HepG2 (cell line): Measurements from ENCODE around the gene LARP1. TPM values are rescaled to one million over a fixed set of nuclear protein-coding genes. Genes with fewer than 3 reads are reported as not detected.

ENCODE experiments used
- BCL6 ChIP-seq: IDR thresholded peaks from 2 replicates; pipeline ENCODE4 v1.6.1; 2016; ENCODE audit warnings: missing genetic modification reagents, missing compliant biosample characterization
- CSRNP2 ChIP-seq: sonication (generic); formaldehyde crosslinking; conservative IDR thresholded peaks from 2 replicates; pipeline ENCODE4 v1.8.0; 2022; ENCODE audit warnings: low read depth, missing genetic modification reagents
- EP300 ChIP-seq, 3 experiments: sonication (generic) in 1 of 3; formaldehyde crosslinking in 1 of 3; IDR thresholded peaks; 2 replicates each; pipeline versions ENCODE4 v1.5.1 to v1.6.1; 2011 to 2020; ENCODE audit warnings: low read depth in 2 of 3, low read length in 2 of 3, borderline replicate concordance in 1 of 3, improper control_type of control experiment in 1 of 3, mild to moderate bottlenecking in 1 of 3, missing genetic modification reagents in 1 of 3, moderate library complexity in 1 of 3
- FLYWCH1 ChIP-seq: sonication (generic); formaldehyde crosslinking; IDR thresholded peaks from 2 replicates; pipeline ENCODE4 v1.8.1; 2023; ENCODE audit warnings: mild to moderate bottlenecking, missing genetic modification reagents
- HDAC6 ChIP-seq: fragments of 200-600 bp; sonication (generic); IDR thresholded peaks from 2 replicates; pipeline ENCODE4 v1.7.0; 2017; ENCODE audit warnings: mild to moderate bottlenecking, antibody characterized with exemption, low read length, low read depth
- HINFP ChIP-seq: sonication (generic); formaldehyde crosslinking; IDR thresholded peaks from 2 replicates; pipeline ENCODE4 v1.4.0; 2020; ENCODE audit warnings: low read depth, mild to moderate bottlenecking, missing genetic modification reagents
- KDM5A ChIP-seq: fragments of 200-600 bp; sonication (generic); IDR thresholded peaks from 2 replicates; pipeline ENCODE4 v1.7.0; 2018; ENCODE audit warnings: antibody characterized with exemption, mild to moderate bottlenecking, low read length, borderline replicate concordance
- NFIB ChIP-seq: sonication (generic); formaldehyde crosslinking; IDR thresholded peaks from 2 replicates; pipeline ENCODE4 v1.9.0; 2021; ENCODE audit warnings: missing genetic modification reagents, mild to moderate bottlenecking, borderline replicate concordance
- SALL2 ChIP-seq: sonication (generic); formaldehyde crosslinking; IDR thresholded peaks from 2 replicates; pipeline ENCODE4 v1.8.1; 2023; ENCODE audit warnings: mild to moderate bottlenecking, missing genetic modification reagents, inconsistent platforms
- SP2 ChIP-seq: sonication (generic); formaldehyde crosslinking; IDR thresholded peaks from 2 replicates; pipeline ENCODE4 v1.5.1; 2020; ENCODE audit warnings: mild to moderate bottlenecking, missing genetic modification reagents
- SYNCRIP ChIP-seq: fragments of 200-400 bp; formaldehyde crosslinking; IDR thresholded peaks from 2 replicates; pipeline ENCODE4 v1.6.1; 2018; ENCODE audit warnings: mild to moderate bottlenecking, low read depth, low read length; ENCODE audit not compliant: insufficient read depth
- ZBTB43 ChIP-seq: sonication (generic); formaldehyde crosslinking; conservative IDR thresholded peaks from 2 replicates; pipeline ENCODE4 v1.4.0; 2020; ENCODE audit warnings: missing genetic modification reagents
- ZNF101 ChIP-seq: sonication (generic); formaldehyde crosslinking; IDR thresholded peaks from 2 replicates; pipeline ENCODE4 v1.4.0; 2020; ENCODE audit warnings: mild to moderate bottlenecking, low read depth, missing genetic modification reagents, borderline replicate concordance
- ZNF256 ChIP-seq: sonication (generic); formaldehyde crosslinking; conservative IDR thresholded peaks from 2 replicates; pipeline ENCODE4 v1.4.0; 2020; ENCODE audit warnings: missing genetic modification reagents
- ZNF367 ChIP-seq: sonication (generic); formaldehyde crosslinking; IDR thresholded peaks from 2 replicates; pipeline ENCODE4 v1.4.0; 2020; ENCODE audit warnings: missing genetic modification reagents, borderline replicate concordance
- ZNF460 ChIP-seq: sonication (generic); formaldehyde crosslinking; IDR thresholded peaks from 2 replicates; pipeline ENCODE4 v1.5.1; 2020; ENCODE audit warnings: missing genetic modification reagents, mild to moderate bottlenecking, borderline replicate concordance
- ZNF614 ChIP-seq: IDR thresholded peaks from 2 replicates; pipeline ENCODE4 v1.6.1; 2018; ENCODE audit warnings: missing biosample characterization, missing genetic modification reagents, inconsistent platforms, borderline replicate concordance
- ZNF788 ChIP-seq: sonication (generic); formaldehyde crosslinking; IDR thresholded peaks from 2 replicates; pipeline ENCODE4 v1.5.0; 2020; ENCODE audit warnings: mild to moderate bottlenecking, missing genetic modification reagents, borderline replicate concordance
- polyA plus RNA-seq, 8 experiments: library from polyadenylated mRNA; depleted of rRNA in 3 of 8; stranded (reverse) in 7 of 8; unstranded in 1 of 8; fragments of >200 nt; fragmentation: Illumina TruSeq in 4 of 8; extraction: Trizol in 4 of 8; gene quantifications; 2 replicates each; pipeline versions ENCODE4 v1.2.1 to v1.2.3, GENCODE V29; 2011 to 2016; ENCODE audit warnings: low read depth in 4 of 8, missing spikeins in 1 of 8, mixed read lengths in 1 of 8; ENCODE audit not compliant: insufficient read depth in 1 of 8
- total RNA-seq, 5 experiments: library from RNA; depleted of rRNA; stranded (reverse); fragments of >200 nt; fragmentation: Illumina TruSeq; extraction: Trizol; gene quantifications; 2 replicates each; pipeline ENCODE4 v1.2.3, GENCODE V29; 2016; ENCODE audit warnings: low read depth in 1 of 5
- TF ChIP-seq, protein P1 (sequence below): sonication (generic); formaldehyde crosslinking; IDR thresholded peaks from 2 replicates; pipeline ENCODE4 v1.5.0; 2020; ENCODE audit warnings: missing genetic modification reagents
- TF ChIP-seq, protein P2 (sequence below): sonication (generic); formaldehyde crosslinking; conservative IDR thresholded peaks from 2 replicates; pipeline ENCODE4 v1.8.0; 2022; ENCODE audit warnings: mild to moderate bottlenecking, moderate library complexity, missing genetic modification reagents

The LARP1 gene
- total and polyA plus RNA-seq, 2 of the 13 experiments (the other 11 are each of a cell fraction or from before 2014, with no cell fraction given) = 45.2 to 61.4 TPM

DNA sequence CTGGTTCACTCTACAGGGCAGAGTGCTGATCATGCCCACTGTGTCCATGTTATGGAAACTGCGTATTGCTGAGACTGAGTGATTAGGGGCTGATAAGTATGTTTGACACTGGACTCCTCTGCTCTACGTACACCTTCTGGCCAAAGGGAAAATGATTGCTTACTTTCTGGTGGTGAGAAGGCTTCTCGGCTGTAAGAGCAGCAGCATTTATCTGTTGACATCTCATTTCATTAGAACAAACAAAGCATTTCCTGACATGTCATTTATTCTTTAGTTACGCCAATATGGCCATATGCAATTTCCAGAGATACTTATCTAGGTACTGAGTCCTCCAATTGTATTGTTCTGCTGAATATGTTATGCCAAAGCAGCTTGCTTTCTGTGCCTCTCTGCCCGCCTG, 89.6 kb downstream of the LARP1 start (continued):
- TF ChIP-seq EP300 (IDR thresholded peaks at IDR 0.05; ENCODE audit: low read depth in 2 of 2, low read length in 2 of 2) = peak in 1 of 2 experiments; percentile 46; a peak in 2 of 4 replicates
- peak; percentile 61; the same call in 1 of the 2 replicates for TF ChIP-seq EP300 (CRISPR knock-in tag; IDR thresholded peaks at IDR 0.05; ENCODE audit: borderline replicate concordance)
- 0 out of 2 replicates have a peak, but pooled peaks have one; percentile 29 for TF ChIP-seq ZNF614
- no peak for TF ChIP-seq CSRNP2 (CRISPR knock-in tag)
- no peak for TF ChIP-seq SALL2
- TF ChIP-seq KDM5A = no peak
- peak; percentile 62 for TF ChIP-seq BCL6 (CRISPR knock-in tag)
- TF ChIP-seq HDAC6 = no peak
- no peak for TF ChIP-seq ZNF101 (CRISPR knock-in tag)
- no peak for TF ChIP-seq HINFP (CRISPR knock-in tag)
- TF ChIP-seq SYNCRIP = no peak
- no peak for TF ChIP-seq SP2 (CRISPR knock-in tag)
- no peak for TF ChIP-seq ZNF788 (CRISPR knock-in tag)
- TF ChIP-seq ZNF460 = no peak
- no peak for TF ChIP-seq ZNF256 (CRISPR knock-in tag)
- TF ChIP-seq NFIB = no peak
- TF ChIP-seq FLYWCH1 (CRISPR knock-in tag) = no peak
- TF ChIP-seq, protein P1, sequence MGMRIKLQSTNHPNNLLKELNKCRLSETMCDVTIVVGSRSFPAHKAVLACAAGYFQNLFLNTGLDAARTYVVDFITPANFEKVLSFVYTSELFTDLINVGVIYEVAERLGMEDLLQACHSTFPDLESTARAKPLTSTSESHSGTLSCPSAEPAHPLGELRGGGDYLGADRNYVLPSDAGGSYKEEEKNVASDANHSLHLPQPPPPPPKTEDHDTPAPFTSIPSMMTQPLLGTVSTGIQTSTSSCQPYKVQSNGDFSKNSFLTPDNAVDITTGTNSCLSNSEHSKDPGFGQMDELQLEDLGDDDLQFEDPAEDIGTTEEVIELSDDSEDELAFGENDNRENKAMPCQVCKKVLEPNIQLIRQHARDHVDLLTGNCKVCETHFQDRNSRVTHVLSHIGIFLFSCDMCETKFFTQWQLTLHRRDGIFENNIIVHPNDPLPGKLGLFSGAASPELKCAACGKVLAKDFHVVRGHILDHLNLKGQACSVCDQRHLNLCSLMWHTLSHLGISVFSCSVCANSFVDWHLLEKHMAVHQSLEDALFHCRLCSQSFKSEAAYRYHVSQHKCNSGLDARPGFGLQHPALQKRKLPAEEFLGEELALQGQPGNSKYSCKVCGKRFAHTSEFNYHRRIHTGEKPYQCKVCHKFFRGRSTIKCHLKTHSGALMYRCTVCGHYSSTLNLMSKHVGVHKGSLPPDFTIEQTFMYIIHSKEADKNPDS (CRISPR knock-in tag) = no peak
- TF ChIP-seq, protein P2, sequence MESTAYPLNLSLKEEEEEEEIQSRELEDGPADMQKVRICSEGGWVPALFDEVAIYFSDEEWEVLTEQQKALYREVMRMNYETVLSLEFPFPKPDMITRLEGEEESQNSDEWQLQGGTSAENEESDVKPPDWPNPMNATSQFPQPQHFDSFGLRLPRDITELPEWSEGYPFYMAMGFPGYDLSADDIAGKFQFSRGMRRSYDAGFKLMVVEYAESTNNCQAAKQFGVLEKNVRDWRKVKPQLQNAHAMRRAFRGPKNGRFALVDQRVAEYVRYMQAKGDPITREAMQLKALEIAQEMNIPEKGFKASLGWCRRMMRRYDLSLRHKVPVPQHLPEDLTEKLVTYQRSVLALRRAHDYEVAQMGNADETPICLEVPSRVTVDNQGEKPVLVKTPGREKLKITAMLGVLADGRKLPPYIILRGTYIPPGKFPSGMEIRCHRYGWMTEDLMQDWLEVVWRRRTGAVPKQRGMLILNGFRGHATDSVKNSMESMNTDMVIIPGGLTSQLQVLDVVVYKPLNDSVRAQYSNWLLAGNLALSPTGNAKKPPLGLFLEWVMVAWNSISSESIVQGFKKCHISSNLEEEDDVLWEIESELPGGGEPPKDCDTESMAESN = no peak
- no peak for TF ChIP-seq ZNF367
- no peak for TF ChIP-seq ZBTB43
